ENCODE measurements around the gene LANCL2.
"Not testable (repeated sequence)": the region's sequence is repeated elsewhere in the genome, so short reads cannot be mapped to it uniquely, and the experiment has no call there.

Gene LANCL2

GRCh38 chr7:55438757-55439525 is 73.8 kb downstream of the LANCL2 start:
- DNase-seq = no peak

DNA sequence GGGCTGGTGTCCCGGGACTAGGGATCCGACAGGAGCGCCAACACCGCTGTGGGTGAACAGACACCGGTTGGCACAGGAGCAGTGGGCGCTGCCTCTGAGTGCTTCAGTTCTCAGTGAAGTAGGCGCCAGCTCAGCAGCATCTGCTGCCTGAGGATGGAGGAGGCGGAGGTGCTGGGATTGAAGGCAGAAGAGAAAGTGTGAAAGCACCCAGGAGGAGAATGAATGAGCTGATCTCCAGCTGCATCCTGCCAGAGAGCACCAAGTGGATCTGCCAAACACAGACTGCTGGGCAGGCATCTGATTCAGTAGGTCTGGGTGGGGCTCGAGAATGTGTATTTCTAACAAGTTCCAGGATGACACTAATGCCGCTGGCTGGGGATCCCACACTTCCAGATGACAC is 74.5 kb downstream of the LANCL2 start:
- DNase-seq = no peak

DNA sequence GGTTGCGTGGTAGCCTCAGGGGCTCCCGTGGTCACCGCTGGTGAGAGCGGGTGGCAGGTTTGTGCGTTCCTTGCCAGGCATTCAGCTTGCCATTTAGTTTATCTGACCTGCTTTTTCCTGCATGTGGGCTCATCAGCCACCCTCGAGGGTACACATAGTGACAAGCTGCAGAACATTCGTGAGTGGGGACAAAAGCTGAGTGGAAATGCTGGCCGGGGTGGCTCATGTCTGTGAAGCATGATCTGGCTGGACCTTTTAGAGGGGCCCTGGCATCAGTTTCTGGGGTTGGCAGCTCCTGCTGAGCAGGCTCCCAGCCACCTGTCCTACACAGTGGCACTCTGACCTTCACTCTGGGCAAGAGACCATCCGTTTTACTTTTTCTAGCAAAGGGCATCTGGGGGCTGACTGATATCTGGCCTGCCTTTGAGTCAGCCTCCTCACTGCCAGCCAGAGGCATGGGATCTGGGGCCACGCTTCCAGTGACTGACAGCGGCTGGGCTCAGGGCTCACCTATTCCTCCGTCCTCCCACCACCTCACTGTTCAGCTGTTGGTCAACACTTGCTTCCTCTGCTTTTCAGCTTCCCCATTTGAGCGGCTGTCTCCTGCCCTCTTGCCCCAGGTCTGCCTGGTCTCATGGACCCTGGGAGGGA is 75.0 kb downstream of the LANCL2 start:
- no peak for DNase-seq

DNA sequence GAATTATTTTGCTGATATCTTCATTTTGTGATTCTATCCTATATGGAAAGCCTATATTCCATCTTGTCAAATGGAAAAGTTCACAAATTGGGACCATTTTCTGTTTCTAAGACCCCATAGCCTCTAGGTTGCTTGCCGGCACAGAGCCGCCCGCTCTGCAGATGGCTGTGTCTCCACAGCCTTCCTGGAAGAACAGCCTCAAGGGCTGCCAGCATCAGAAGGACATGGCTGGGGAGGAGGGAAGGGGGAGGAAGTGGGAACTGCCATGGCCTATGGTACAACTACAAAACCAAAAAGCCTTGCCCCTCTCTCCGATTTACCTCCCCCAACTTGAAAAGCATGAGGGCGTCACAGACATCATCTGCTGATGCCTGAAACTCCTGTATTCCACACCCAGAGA is 75.9 kb downstream of the LANCL2 start:
- DNase-seq = no peak

- DNase-seq = no peak
Measured at GRCh38 chr7:55441774-55442522, 76.8 kb downstream of the LANCL2 start.

GRCh38 chr7:55444786-55445185 is 79.6 kb downstream of the LANCL2 start:
- DNase-seq = no peak

DNA sequence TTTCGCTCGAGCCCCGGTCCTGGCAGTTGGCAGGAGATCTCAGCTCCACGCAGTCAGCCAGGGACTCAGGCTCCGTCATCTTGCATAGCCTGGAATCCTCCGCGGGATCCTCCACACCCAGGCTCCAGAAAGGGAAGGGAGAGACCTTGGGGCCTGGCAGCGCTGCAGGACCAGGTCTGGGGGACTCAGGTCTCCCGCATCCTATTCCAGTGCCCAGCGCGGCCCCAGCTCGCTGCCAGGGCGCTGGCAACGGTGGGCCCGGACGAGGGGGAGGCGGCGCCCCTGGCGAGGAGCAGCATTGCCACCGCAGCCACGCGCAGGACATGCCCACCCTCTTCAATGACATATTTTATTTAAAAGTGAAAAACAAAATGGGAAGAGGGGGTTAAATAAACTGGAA is 83.4 kb downstream of the LANCL2 start:
- DNase-seq = no peak

DNA sequence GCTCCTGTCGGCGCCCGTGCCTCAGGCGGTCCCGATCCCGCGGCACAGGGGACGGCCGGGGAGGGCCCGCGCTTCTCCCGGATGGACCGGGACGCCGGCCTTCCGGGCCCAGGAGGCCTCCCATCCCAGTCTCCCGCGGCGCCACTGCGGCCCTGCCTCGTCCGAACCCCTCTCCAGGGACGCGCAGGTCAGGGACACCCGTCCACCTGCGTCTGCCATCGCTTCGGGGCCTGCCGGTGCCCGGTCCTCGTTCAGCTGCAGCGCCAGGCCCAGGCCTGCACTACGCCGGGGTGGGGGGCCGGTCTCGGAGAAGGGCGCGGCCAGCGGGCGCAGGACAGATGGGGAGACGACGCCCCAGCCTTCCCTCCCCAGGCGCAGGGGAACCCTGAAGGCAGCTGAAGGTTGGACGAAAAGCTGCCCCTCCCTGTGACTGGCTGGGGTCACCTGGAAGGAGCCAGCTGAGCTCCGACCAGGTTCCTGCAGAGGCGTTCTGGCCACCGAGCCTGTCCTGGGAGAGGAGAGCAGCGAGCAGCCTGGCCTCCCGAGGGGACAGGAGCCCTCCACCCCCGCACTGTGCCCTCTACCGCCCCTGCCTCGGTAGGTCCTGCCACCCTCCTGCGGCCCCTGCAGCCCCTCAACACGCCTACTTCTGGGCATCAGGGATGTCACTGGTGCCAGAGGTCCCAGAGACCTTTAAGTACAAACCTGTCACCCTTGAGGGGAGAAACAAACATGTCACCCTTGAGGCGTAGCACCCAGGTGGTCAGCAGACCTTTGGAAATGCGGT is 84.3 kb downstream of the LANCL2 start:
- no peak for DNase-seq

DNA sequence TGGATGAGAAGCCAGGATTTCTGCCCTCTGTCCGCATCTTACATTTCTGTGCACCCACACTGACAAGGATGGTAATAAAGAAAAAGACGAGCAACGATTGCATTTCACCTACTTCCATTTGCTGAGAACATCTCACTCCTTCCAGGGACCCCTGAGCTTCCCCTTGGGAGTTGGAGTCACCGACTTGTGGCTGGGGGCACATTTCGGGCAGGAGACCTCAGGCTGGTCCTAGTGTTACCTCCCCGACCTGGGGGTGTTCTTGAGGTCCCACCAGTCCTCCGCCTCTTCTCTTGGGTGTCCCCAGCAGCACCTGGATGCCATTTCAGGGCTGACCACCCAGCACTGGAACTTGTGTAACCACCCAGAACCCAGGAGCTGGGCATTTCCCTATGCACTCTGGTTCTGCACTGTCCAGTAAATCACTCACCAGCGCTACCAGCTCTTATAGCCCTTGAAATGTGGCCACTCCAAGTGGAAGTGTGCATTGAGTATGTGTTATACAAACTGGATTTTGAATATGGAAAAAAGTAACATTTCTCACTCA is 84.9 kb downstream of the LANCL2 start:
- DNase-seq = no peak

GRCh38 chr7:55452971-55453370 is 87.8 kb downstream of the LANCL2 start:
- no peak for DNase-seq

- DNase-seq = no peak
Measured at GRCh38 chr7:55457801-55458200, 92.7 kb downstream of the LANCL2 start.

DNA sequence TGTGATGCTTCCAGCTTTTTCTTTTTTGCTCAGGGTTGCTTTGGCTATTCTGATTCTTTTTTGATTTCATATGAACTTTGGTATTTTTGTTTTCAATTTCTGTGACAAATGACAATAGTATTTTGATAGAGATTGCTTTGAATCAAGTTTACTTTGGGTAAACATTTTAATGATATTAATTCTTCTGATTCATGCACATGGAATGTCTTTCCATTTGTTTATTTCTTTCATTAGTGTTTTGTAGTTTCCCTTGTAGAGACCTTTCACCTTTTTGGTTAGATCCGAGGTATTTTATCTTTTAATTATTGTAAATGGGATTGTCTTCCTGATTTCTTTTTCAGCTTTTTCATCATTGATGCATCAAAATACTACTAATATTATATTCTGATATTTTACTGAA is 93.2 kb downstream of the LANCL2 start:
- DNase-seq = no peak

DNA sequence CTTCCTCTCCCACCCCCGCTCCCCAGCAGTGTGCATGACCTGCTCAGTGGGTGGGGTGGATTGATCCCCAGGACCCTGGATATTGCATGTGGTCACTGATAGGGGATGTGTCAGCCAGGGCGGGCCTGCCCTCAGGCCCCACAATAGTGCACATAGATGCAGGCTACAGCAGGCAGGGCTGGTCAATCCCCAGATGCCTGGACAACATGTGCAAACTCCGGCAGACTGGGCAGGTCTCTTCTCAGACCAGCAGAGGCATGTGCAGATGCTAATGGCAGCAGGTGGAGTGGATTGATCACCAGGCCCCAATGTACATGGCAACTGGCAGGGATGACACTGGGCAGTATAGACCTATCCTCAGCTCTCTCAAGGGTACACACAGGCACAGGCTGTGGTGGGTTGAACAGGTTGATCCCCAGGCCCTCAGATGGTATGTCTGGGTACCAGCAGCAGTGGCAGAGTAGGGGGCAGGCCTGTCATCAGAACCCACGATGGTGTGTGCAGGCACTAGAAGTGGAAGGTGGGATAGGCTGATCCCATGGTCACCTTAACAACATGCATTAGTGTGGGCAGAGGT is 98.6 kb downstream of the LANCL2 start:
- DNase-seq = no peak

- no peak for DNase-seq
Measured at GRCh38 chr7:55464422-55464821, 99.3 kb downstream of the LANCL2 start.

DNA sequence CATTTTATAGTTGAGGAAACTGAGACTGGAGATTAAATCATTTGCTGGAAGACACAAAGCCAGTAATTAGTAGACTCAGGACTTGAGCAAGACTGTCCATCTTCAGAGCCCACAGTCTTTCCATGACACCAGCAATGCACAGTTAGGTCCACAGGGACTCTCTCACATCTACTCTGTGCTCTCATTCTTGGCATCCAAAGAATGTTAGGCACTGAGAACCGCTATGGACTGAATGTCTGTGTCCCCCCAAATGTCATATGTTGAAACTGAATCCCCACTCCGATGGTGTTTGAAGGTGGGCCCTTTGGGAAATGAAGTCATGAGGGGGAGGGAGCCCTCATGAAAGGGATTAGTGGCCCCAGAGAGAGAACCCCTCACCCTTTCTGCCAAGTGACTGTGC is 100.6 kb downstream of the LANCL2 start:
- no peak for DNase-seq

GRCh38 chr7:55467047-55467593 is 102.0 kb downstream of the LANCL2 start:
- DNase-seq = no peak

- no peak for DNase-seq
Measured at GRCh38 chr7:55468495-55468894, 103.4 kb downstream of the LANCL2 start.

GRCh38 chr7:55469271-55469681 is 104.1 kb downstream of the LANCL2 start:
- no peak for DNase-seq

DNA sequence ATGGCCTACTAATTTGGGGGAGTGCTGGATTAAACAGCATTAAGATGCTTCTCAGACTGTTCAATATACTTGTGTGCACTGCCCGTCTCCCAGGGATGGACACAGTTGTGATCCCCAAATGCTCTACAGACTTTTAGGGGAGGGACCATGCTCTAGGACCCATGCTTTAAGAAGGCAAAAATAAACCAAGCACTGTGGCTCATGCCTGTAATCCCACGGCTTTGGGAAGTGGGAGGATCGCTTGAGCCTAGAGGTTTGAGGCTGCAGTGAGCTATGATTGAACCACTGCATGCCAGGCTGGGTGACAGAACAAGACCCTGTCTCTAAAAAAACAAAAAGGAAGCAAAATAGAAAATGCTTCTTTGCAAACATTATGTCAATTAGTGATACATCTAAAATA is 104.6 kb downstream of the LANCL2 start:
- DNase-seq = no peak

- no peak for DNase-seq
Measured at GRCh38 chr7:55470261-55470660, 105.1 kb downstream of the LANCL2 start.

GRCh38 chr7:55471594-55471993 is 106.5 kb downstream of the LANCL2 start:
- DNase-seq = not testable (repeated sequence)

GRCh38 chr7:55472406-55472805 is 107.3 kb downstream of the LANCL2 start:
- not testable (repeated sequence) for DNase-seq
